ENCODE data around the gene USH2A.
"Not testable (repeated sequence)": the region's sequence is repeated elsewhere in the genome, so short reads cannot be mapped to it uniquely, and the experiment has no call there.

USH2A gene

GRCh38 chr1:216390956-216391355, 32.3 kb downstream of the USH2A start:
- no peak for DNase-seq

GRCh38 chr1:216389774-216390173, 33.5 kb downstream of the USH2A start:
- no peak for DNase-seq

DNA sequence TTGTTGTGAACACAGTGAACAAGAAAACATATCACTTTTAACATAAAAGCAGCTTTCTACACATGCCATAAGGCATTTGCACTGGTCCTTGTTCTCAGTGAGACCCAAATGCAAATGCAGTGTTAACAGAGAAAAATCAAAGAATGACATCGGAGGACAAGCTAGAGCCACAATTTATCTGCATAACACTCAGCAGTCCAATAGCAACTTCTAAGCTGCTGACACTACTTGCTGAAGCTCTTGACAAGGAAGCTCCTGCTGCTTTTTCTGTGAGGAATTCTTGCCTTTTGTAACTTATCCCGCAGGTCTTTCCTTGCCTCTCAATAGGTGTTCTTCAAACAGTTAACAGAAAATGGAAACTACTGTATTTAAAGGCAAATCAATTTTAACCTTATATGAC, 34.7 kb downstream of the USH2A start:
- no peak for DNase-seq

GRCh38 chr1:216387782-216388181, 35.5 kb downstream of the USH2A start:
- DNase-seq = no peak

GRCh38 chr1:216379441-216379840, 43.8 kb downstream of the USH2A start:
- no peak for DNase-seq

- no peak for DNase-seq
Observed at GRCh38 chr1:216368249-216368648, 55.0 kb downstream of the USH2A start.

- DNase-seq = no peak
Observed at GRCh38 chr1:216366979-216367378, 56.3 kb downstream of the USH2A start.

DNA sequence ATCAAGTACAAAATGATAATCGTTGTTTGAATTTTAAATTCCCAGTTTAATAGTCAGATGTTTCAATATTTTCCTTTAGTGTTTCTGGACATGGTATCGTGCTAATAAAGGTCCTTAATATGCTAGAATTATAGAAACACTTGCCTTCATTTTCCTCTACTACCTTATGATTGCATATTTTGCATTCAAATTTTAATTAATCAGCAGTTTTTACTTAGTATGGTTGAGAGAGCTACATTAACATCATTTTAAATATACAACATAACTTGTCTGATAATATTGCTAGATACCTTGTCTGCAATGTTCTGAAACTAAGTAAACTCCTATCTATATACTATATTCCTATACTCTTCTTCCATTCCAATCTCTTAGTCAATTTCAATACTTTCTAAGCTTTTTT, 66.3 kb downstream of the USH2A start:
- no peak for DNase-seq

GRCh38 chr1:216350186-216350585, 73.1 kb downstream of the USH2A start:
- no peak for DNase-seq

- DNase-seq = no peak
Observed at GRCh38 chr1:216346526-216346925, 76.7 kb downstream of the USH2A start.

- DNase-seq = not testable (repeated sequence)
Observed at GRCh38 chr1:216340542-216340941, 82.7 kb downstream of the USH2A start.

DNA sequence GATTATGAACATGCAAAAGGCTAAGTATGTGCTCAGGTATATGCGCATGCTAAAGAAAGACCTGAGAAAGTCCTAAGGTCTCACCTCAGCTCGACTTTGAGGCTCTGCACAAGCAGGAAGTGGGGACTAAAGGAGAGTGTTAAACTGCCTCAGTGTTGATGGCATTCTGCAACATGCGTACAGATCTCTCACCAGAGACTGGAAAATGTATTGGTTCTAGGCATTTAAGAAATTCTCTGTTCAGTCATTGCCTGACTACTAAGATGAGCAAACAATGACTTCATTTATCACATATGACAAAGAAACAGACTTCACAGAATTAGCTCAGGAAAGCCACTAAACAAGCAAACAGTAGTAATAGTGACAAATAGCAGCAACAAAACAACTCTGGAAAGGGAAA, 90.8 kb downstream of the USH2A start:
- DNase-seq = no peak

- DNase-seq = no peak
Observed at GRCh38 chr1:216332003-216332402, 91.2 kb downstream of the USH2A start.

DNA sequence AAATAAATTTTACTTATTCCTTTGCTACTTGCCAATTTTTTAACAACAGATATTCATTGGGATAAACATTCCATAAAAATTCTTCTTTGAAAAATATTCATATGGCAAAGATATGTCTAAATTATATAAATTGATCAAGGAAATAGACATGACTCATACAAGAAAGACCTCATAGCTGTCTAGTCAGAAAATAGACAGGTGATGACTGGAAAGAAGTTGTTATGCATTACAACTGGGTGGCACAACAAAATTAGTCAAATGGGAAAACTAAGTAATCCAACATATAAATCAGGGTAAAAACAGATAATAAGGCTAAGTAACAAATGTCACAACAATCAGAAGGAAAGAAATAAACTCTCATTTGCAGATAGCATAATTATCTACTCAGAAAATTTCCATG, 92.0 kb downstream of the USH2A start:
- DNase-seq = no peak

- DNase-seq = no peak
Observed at GRCh38 chr1:216330262-216330661, 93.0 kb downstream of the USH2A start.

- DNase-seq = no peak
Observed at GRCh38 chr1:216325946-216326345, 97.3 kb downstream of the USH2A start.

DNA sequence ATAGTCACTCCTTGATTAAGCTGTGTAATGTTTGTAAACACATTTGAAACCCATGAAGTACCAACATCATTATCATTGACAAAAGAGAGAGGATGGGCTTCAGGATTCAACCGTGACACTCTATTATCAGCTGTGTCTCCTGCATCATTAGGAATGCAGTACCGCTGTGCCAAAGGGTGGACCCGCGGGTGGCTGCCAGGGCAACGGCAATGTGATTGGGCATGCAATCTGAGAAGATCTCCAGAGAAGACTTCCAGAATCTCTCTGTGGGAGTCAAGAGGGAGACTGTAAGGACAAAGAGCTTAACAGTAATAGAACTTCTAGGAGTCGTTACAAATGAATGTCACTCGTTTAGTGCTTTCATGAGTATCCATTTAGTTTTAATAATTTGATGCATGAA, 97.9 kb downstream of the USH2A start:
- no peak for DNase-seq

DNA sequence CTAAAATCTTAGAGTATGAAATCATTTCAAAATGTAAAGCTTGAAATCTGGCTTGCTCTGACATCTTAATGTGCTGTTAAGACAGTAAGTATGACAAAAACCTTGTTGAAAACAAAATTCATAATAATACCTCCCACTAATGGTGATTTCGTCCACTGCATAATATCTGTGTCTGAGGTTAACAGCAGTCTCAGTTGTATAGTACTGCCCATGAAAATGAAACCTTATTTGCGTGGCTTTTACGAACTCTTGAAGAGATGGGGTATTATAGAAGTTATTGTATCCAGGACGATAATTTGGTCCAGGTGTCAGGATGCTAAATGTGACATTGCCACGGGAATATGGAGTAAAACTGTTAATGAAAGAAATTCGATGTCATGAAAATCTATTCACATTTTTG, 99.9 kb downstream of the USH2A start:
- DNase-seq = no peak

- DNase-seq = no peak
Observed at GRCh38 chr1:216314379-216315095, 108.7 kb downstream of the USH2A start.

DNA sequence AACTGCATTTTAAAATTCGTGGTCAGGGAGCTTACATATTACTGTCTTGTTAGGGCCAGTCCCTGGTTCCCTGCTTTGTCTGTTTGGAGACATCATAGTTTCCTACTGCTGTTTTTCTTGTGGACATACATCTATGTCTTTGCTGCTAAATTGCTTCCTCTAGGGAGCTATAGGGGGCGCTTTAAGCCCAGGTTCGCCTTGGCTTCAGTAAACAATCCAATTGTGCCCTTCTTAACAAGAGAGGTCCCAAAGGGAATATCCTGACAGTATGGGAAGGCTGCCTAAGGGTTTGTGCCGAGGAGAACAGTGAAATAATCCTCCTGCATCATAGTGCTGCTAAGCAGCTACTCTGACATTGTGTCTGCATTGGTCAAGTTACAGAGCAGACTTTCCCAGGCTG, 112.5 kb downstream of the USH2A start:
- no peak for DNase-seq

GRCh38 chr1:216306830-216307229, 116.4 kb downstream of the USH2A start:
- no peak for DNase-seq

DNA sequence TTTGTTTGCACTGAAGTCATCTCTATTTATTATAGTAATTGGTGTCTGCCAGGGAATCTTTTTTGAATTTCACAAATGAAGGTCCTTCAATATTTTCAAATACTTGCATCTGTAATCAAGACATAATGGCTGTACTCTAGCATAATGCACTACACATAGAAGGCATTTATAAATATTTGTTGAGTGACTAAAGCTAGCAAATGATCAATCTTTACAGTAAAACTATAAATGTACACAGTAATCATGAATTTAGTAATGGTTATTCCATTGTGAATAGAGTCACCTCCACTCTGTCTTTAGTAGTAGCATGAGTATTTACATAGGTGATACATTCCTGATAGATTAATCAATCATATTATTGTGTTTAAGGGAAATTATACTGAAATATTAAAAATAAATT, 119.6 kb downstream of the USH2A start:
- DNase-seq = no peak

DNA sequence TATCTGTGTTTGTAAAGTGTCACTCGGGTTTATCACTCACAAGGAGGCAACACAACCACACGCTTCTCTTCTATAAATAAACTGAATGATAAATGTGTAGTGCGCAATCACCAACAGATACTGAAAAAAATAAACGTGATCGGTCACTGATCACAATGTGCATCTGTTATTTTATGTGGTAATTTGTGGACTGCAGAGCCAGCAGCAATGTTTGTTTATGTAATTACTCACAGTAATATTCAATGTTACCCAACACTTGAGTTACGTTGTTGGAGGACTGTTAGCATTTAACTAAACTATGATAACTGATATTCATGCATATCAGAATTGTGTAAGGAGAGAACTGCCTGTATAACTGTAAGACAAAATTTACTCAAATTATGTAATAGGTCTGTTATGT, 129.6 kb downstream of the USH2A start:
- peak; percentile 43 for DNase-seq

DNA sequence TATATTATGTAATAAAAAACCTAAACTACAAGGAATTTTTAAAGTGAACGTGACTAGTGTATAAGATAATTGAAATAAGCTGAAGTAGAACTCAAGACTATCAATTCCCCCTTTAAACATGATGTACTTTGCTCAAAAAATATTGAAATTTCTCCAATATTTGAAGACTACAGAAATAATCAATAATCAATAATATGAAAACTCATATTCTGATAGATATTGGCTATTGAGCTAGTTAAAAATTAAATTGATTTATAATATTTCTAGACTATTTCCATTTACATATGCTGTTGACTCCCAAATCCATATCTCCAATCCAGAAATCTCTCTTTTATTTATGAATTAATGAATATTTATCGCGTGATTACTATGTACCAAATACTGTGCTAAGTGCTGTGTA, 133.2 kb downstream of the USH2A start:
- DNase-seq = no peak

DNA sequence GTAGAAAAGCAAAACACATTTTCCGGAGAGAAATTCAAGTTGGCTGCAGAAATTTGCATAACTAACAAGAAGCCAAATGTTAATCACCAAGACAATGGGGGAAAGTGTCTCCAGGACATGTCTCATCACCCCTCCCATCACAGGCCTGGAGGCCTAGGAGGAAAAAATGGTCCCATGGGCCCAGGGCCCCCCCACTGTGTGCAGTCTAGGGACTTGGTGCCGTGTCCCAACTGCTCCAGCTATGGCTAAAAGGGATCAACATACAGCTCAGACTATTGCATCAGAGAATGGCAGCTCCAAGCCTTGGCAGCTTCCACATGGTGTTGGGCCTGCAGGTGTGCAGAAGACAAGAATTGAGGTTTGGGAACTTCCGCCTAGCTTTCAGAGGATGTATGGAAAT, 138.2 kb downstream of the USH2A start:
- DNase-seq = no peak

DNA sequence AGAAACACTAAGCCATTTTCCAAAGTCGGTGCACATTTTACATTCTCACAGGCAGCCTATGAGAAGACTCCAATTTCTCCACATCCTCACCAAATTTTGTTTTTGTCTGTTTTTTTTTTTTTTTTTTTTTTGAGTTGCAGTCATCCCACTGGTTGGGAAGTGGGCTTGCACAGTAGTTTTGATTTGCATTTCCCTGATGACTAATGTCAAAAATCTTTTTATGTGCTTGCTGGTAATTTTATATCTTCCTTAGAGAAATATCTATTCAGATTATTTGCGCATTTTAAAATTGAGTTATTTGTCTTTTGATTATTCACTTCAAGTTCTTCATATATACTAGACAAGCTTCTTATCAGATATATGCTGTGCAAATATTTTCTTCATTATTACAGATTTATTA, 141.5 kb downstream of the USH2A start:
- DNase-seq = no peak
